Fibroblast of villous mesenchyme (primary cell): ENCODE data around the gene SULT1A1. TPM values are rescaled to one million over a fixed set of nuclear protein-coding genes. Genes with fewer than 3 reads are reported as not detected.
"Not testable (repeated sequence)": the region's sequence is repeated elsewhere in the genome, so short reads cannot be mapped to it uniquely, and the experiment has no call there.

Source experiments
- DNase-seq: peaks from one replicate; pipeline ENCODE4 v3.0.0-alpha.2; 2010; ENCODE audit warnings: low read depth
- H3K4me3 ChIP-seq: 2 replicates; pipeline ENCODE4 v1.5.1; 2011; ENCODE audit warnings: low read depth, mild to moderate bottlenecking, low read length
- CTCF ChIP-seq: IDR thresholded peaks from 2 replicates; pipeline ENCODE4 v1.5.1; 2012; ENCODE audit warnings: low read depth, mild to moderate bottlenecking, low read length; ENCODE audit not compliant: insufficient read depth
- total RNA-seq: library from RNA; depleted of rRNA; stranded (reverse); fragments of >200 nt; gene quantifications from 2 replicates; pipeline ENCODE4 v1.2.3, GENCODE V29; 2012

The SULT1A1 gene
- total RNA-seq, 1 donor, result under 0.01 TPM

DNA sequence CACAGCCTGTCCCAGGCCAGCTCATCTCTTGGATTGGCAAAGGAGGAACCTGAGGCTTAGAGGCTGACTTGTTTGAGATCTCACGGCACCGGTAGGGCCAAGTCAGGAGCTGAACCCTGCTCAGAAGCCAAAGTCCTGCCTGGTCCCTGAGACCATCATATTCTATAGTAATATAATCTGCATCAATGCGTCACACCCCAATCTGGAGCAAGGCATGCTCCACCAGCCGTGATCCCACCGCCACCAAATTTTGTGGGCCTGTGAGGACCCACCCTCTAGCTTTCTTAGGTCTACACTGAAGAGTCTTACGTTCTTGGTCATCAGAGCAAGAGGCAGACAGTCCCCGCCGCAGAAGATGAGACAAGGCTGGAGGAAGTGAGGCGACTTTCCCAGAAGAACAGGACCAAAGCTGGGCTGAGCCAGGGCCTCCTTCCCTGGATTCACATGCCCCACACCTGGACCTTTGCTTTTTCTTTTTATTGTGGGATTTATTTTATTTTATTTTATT, 2.7 kb downstream of the SULT1A1 start:
- TF ChIP-seq CTCF, result no peak
- no peak for DNase-seq
- no peak overlapping the region for H3K4me3 ChIP-seq

DNA sequence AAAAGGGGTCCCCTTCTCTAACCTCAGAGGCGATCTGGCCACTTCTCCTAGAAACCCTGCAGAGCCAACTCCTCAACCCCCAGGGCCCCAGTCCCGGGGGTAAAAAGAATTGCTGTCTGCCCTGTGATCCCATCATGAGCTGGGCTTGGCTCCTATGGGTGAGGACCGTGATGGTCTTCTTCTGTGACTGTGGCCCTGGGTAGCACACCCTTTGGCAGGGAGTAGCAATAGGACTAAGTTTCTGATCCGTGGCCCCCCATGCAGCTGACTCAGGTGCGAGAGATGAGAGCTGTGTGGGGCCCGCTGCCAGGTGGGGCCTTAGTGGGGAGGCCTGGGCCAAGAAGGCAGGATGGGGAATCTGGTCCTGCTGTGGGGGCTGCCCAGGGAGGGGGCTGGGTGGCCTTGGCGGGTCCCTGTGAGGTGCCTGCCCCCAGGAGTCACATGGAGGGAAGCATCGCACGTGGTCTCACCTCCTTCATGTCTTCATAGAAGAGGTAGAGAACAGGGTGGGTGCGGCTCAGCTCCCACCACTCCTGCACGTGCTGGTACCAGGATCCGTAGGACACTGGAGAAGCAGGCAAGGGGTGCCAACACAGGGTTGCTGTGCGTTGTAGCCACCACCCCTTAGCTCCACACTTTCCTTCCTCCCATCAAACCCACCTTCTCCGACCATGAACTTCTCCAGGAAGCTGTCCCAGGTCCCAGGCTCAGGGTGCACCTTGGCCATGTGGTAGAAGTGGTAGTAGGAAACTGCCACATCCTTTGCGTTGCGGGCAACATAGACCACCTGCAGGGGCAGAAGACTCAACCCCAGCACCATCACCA, 3.3 kb downstream of the SULT1A1 start:
- no peak for DNase-seq
- no peak overlapping the region for H3K4me3 ChIP-seq
- TF ChIP-seq CTCF, result no peak

- no peak for DNase-seq
- TF ChIP-seq CTCF, result no peak
- H3K4me3 ChIP-seq, result no peak overlapping the region
These were observed 5.7 kb downstream of the SULT1A1 start for GRCh38 chr16:28604186-28604565.

DNA sequence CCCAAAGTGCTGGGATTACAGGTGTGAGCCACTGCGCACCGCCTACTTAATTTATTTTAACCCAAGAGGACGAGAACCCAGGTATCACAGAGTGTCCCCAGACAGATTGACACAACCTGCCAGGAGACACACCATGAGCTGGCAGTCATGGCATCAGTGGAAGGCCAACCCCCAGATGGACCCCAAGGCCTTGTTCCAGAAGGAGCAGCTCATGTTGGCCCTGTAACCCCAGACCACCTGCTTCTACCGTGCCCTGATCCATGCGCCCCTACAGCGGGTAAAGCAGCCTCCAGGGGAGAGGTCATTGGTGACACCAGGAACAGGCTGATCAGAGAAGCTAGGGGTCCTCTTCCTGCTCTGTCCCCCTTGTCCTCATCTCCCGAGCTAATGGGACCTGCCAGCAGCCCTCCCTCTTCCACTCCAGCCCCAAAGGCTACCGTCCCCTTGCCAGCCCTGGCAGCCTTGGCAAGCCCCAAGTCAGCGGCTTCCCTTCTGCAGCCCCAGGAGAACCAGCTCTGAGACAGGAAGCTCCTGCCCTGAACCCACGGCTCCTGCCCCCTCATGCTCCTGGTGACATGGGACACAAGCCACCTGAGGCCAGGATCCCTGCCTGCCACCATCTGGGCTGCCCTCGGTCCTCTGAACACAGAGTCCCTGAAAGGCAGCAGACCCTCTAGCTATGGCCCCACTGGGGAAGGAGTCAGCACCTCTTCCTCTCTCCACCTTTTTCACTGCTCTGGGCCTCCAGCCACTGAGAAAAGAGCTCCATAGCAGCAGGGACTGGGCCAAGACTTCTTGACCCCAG, 6.3 kb downstream of the SULT1A1 start:
- H3K4me3 ChIP-seq, result no peak overlapping the region
- TF ChIP-seq CTCF, result no peak
- DNase-seq, result no peak

GRCh38 chr16:28602529-28602928, 7.3 kb downstream of the SULT1A1 start:
- no peak for DNase-seq
- no peak for TF ChIP-seq CTCF
- no peak overlapping the region for H3K4me3 ChIP-seq

- not testable (repeated sequence) for DNase-seq, H3K4me3 ChIP-seq
These were observed 7.8 kb downstream of the SULT1A1 start for GRCh38 chr16:28602062-28602461.

DNA sequence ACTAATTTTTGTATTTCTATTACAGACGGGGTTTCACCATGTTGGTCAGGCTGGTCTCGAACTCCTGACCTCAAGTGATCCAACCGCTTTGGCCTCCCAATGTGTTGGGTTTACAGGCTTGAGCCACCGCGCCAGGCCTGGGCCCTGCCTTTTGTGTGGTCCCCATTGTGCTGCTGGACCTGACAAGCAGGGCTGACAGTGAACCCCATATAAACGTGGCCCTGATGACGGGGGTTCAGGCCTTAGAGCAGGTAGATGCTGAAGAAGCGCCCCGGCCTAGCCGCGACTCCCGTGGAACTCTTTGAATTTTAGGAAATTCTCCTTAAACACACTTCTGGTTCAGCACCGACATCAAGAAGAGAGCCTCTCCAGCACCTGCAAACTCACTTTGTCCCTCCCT, 8.3 kb downstream of the SULT1A1 start:
- not testable (repeated sequence) for DNase-seq, H3K4me3 ChIP-seq

DNA sequence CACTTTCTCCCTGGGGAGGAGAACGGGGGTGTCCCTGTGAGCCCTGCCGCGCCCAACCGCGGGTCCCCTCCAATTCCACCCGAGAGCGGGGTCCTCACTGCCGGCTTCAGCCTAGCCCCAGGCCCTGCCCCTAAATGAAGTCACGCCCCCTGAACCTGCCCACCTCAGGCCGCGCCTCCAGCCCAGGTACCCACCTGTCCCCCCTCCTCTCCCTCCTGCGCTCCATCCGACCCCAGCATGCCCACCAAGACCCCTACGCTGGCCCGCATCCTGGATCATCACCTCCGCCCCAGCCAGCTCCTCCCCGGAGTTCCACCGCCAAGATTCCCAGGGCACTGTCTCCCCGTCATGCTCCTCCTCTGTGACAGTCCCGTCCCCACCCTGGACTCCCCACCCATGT, 8.9 kb downstream of the SULT1A1 start:
- H3K4me3 ChIP-seq, DNase-seq: not testable (repeated sequence)

- not testable (repeated sequence) for DNase-seq
These were observed 10.2 kb downstream of the SULT1A1 start for GRCh38 chr16:28599377-28600285.

More at GRCh38 chr16:28599377-28600285, 10.2 kb downstream of the SULT1A1 start:
- H3K4me3 ChIP-seq, result not testable (repeated sequence)
